Stimulated activated CD4-positive, alpha-beta T cell treated with anti-CD3 and anti-CD28 coated beads, TNF-alpha, amount 100 ng/mL, for 1 hour (primary cell): ENCODE measurements around the gene APOL6.

Experiments used
- DNase-seq, 3 donors: peaks; one replicate each; pipeline ENCODE4 v3.0.0-alpha.2; 2020; ENCODE audit warnings: low read depth in 3 of 3, low spot score in 1 of 3

The APOL6 gene

DNA sequence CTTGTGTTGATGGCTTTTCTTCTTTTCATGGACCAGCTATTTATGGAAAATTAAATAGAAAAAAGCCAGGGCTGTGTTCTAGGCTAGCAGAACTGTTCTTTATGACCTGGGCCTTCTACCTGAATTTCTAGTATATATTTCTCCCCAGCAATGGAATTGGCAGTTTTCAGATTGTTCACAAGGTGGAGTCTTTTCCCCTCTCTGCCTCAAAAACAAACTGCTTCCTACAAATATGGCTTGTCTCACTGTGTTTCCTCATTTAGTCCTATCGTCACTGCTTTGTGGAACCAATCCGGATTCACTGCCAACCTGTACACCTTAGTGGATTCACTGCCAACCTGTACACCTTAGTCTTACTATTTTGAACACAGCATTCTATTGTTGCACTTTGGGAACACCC is 64.4 kb downstream of the APOL6 start:
- no peak for DNase-seq

DNA sequence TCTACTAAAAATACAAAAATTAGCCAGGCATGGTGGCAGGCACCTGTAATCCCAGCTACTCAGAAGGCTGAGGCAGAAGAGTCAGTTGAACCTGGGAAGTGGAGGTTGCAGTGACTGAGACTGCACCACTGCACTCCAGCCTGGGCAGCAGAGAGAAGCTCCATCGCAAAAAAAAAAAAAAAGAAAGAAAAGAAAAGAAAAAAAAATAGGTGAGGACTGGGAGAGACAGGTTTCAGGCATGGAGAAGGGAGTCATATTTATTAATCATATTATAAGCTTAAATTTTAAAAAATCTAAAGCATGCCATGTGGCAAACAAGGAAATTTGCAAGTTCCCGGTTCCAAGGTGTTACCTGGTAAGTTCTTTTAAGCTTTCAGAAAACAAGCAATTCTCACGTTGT is 69.3 kb downstream of the APOL6 start, which contains the start of gene APOL5:
TSS of gene APOL5 (plus strand) at position 301 of the 400 bp plus-strand sequence. CDS start at position 301, 0 bp downstream.
- DNase-seq, result no peak
